Loucy (cell line): ENCODE data around the gene RIMKLB.

Experiments
- CTCF ChIP-seq: fragments of 200-600 bp; sonication (generic); conservative IDR thresholded peaks from 2 replicates; pipeline ENCODE4 v1.5.1; 2014; ENCODE audit warnings: mild to moderate bottlenecking, antibody characterized with exemption, low read length
- EZH2phosphoT487 ChIP-seq: fragments of 200-600 bp; IDR thresholded peaks from 2 replicates; pipeline ENCODE4 v1.6.1; 2018; ENCODE audit warnings: antibody characterized with exemption, mild to moderate bottlenecking, moderate library complexity, borderline replicate concordance

- TF ChIP-seq CTCF (no peak), EZH2phosphoT487 (no peak)
These were observed 693 bp upstream of the RIMKLB start for GRCh38 chr12:8697120-8697475.
